ENCODE measurements around the gene PSMD10.

The PSMD10 gene

DNA sequence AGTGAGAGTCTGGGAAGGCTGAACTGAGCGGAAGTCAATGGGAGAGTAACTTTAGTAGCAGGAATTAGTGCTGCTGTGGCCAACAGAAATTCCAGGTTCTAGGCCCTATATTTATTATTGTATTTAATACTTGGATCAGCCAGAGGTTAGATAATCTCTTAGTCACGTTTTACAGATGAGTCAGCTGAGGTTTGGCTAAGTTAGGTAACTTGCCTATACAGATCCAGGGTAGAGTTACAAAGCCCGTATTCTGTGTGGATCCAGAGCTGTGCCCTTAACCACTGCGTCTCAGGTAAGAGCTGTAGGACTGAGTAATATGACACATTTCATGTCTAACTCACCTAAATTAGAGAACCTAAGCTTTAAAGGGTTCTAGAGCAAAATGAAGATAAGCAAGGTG is 20.5 kb downstream of the PSMD10 start:
- no peak for DNase-seq

DNA sequence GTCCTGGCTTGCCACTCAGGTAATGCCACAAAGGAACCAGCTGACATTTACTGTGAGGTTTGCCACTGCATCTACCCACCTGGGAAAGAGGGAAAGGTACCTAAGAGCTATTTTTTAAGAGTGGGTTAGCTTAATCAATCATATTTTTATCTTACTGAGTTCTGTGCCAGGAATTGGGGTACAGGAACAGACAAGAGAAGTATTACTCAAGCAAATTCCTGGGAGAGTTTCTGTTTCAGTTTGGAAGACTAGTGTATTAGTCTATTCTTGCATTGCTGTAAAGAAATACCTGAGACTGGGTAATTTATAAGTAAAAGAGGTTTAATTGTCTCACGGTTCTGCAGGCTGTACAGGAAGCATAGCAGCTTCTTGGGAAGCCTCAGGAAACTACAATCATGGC is 23.2 kb downstream of the PSMD10 start:
- DNase-seq, result no peak

- no peak for DNase-seq
These were observed 26.7 kb downstream of the PSMD10 start for GRCh38 chrX:108064613-108065012.

DNA sequence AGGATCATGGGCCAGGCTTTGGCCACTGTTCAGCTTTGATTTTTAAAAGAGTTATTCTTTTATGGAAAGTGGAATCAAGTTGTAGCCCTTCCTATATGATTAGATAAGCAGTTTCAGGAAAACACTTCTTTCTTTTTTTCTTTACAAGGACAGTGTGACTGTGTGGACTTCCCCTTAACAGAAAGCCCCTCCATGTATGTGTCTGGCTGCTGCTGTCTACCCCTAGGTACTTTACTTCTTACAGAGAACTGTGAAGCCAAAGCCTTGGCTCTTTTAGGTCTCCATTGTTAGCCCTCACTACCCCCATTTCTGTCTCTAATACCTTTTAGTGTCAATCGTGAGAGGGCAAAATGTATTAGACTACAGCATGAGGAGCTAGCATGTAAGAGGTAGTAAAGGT is 27.3 kb downstream of the PSMD10 start:
- DNase-seq, result no peak

DNA sequence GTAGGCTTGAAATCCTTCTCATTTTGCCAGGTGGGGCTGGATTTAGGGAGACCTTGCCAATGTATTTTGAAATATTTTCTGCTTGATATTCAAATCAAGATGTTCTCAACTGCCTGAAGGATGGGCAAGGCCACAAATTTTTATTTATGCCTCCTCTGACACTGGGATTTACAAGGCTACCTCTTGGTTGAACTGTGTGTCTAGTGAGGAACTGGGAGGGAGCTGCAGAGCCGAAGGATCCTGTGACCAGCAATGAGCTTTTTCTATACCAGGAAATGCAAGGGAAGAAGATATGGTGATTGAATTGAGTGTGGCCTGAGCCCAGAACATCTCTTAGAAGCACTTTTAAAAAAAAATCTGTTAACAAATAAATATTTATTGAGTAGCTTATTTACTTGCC is 31.5 kb downstream of the PSMD10 start:
- no peak for DNase-seq

- no peak for DNase-seq
These were observed 35.8 kb downstream of the PSMD10 start for GRCh38 chrX:108055546-108055945.

GRCh38 chrX:108053218-108053617 is 38.1 kb downstream of the PSMD10 start:
- no peak for DNase-seq

GRCh38 chrX:108049649-108050048 is 41.7 kb downstream of the PSMD10 start:
- DNase-seq, result no peak

DNA sequence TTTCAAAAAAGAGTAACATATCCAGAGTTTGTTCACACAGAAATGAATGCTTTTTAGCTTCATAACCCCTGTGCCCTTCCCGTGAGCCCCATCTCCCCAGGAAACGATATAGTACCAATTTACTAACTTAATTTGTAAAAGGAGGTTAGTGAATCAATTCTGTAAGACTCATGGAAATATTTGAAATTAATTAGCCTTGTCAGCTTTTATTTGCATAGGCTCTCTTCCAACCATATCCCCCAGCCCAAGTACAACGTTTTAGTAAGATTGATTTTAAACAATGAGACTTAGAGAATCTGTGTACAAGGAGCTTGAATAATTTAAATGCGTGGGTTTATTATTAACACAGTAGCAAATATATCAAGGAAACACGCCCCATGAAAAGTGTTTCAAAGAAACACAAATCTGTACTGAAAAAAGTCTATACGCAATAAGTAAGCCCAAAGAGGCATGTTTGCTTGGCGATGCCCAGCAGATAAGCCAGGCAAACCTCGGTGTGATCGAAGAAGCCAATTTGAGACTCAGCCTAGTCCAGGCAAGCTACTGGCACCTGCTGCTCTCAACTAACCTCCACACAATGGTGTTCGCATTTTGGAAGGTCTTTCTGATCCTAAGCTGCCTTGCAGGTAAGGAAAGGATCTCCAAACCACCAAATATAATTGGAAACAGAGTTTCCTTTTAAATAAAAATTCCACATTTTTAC is 46.6 kb downstream of the PSMD10 start, which contains the start of gene VSIG1:
Gene VSIG1, plus strand, starts transcription at position 512 of the 703 bp plus-strand sequence. Its CDS starts 66 bp downstream, at position 578.
- no peak for DNase-seq

- no peak for DNase-seq
These were observed 54.9 kb downstream of the PSMD10 start for GRCh38 chrX:108036298-108036973.

GRCh38 chrX:108034725-108035124 is 56.6 kb downstream of the PSMD10 start:
- DNase-seq, result no peak

Measured in activated CD4-positive, alpha-beta T cell treated with anti-CD3 and anti-CD28 coated beads for 1 hour (primary cell).